Stomach smooth muscle (tissue), 2 donors: ENCODE data around the gene UGT1A10.

Experiments used
- H3K27ac ChIP-seq: one replicate; pipeline ENCODE4 v1.7.0; 2013; ENCODE audit warnings: mild to moderate bottlenecking, low read length, inconsistent platforms
- H3K27me3 ChIP-seq, 2 donors: one replicate each; pipeline ENCODE4 v1.7.0; 2013; ENCODE audit warnings: low read length in 2 of 2; ENCODE audit not compliant: insufficient read depth in 2 of 2, control insufficient read depth in 1 of 2
- H3K36me3 ChIP-seq, 2 donors: one replicate each; pipeline ENCODE4 v1.7.0; 2013; ENCODE audit warnings: low read length in 2 of 2; ENCODE audit not compliant: control insufficient read depth in 2 of 2, insufficient read depth in 2 of 2
- H3K4me1 ChIP-seq: one replicate; pipeline ENCODE4 v1.7.0; 2013; ENCODE audit warnings: low read length; ENCODE audit not compliant: control insufficient read depth, insufficient read depth
- H3K4me3 ChIP-seq, 2 donors: one replicate each; pipeline ENCODE4 v1.7.0; 2013; ENCODE audit warnings: low read length in 2 of 2
- H3K9ac ChIP-seq, 2 donors: one replicate each; pipeline ENCODE4 v1.7.0; 2013; ENCODE audit warnings: low read length in 2 of 2, mild to moderate bottlenecking in 1 of 2
- H3K9me3 ChIP-seq, 2 donors: one replicate each; pipeline ENCODE4 v1.7.0; 2013; ENCODE audit warnings: low read length in 2 of 2; ENCODE audit not compliant: control insufficient read depth in 2 of 2
- donor health status: healthy.
- donor health status: Pancreatic carcinoma.

UGT1A10 gene

GRCh38 chr2:233795735-233796171 is 159.5 kb downstream of the UGT1A10 start:
- no peak overlapping the region for H3K9ac ChIP-seq

DNA sequence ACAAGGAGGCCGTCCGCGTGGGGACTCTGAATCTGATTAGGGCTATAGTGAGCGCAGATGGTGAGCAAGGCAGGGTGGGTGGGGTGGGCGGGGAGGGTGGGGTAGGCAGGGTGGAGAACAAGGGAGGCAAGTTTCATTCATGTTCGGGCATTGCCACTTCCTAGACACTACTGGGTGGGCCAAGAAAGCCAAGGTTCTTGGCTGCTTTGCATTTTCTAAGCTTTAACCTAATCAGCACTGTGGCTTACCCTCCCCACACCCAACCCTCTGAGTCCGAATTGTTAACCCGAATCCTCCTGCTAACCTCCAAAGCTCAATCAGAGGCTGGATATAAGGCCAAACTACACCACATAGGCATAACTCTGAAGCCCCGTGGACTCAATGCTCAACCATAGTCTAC is 160.0 kb downstream of the UGT1A10 start:
- Histone ChIP-seq H3K27me3 (peaks cover 0 to 2% of the 10 kb centered on the region in 2 donors), H3K27ac (no peak overlapping the region), H3K36me3 (no peaks in the 10 kb centered on the region), H3K4me1 (no peaks in the 10 kb centered on the region), H3K9me3 (peaks cover 0 to 2% of the 10 kb centered on the region in 2 donors), H3K9ac (no peak overlapping the region), H3K4me3 (no peak overlapping the region)

More at GRCh38 chr2:233795735-233796171, 159.5 kb downstream of the UGT1A10 start:
- Histone ChIP-seq H3K4me3 (no peak overlapping the region), H3K27me3 (peaks cover 0 to 2% of the 10 kb centered on the region in 2 donors), H3K4me1 (no peaks in the 10 kb centered on the region), H3K27ac (no peak overlapping the region), H3K9me3 (peaks cover 0 to 2% of the 10 kb centered on the region in 2 donors), H3K36me3 (no peaks in the 10 kb centered on the region)

DNA sequence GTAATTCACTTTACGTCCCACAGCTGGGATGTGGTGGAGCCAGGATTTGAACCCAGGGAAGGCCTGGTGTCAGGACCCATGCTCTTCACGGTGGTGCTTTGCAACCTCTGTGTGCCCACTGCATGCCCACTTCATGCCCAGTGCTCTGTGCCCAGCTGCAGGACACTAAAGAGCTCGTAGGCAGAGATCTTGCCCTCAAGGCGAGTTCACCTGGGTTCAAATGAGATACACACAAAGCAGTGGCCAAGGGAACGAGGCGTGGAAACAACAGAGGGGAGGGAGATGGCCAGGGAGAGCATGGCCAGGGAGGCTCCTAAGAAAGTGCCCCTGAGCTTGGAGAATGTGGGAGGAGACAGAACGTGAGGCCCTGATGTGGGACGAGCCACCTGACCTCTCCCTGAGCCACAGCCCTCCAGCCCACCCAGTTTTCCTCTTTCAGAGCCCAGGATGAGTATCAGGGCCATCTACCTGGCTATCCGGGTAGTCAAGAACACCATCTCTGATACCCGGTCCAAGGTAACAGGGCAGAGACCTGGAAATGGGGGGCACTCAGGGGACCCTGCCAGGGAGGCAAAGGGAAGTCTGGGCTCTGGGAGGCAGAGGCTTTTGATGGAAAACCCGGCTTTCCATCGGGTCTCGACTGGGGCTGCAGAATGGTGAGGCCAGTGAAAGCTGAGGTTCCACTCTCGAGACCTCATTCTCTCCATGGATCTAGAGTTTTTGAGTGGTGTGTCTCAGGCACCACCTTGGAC is 162.3 kb downstream of the UGT1A10 start:
- Histone ChIP-seq H3K9ac (no peak overlapping the region), H3K27me3 (no peaks in the 10 kb centered on the region), H3K9me3 (peaks cover 0 to 2% of the 10 kb centered on the region in 2 donors), H3K4me3 (no peak overlapping the region), H3K4me1 (no peaks in the 10 kb centered on the region), H3K27ac (no peak overlapping the region), H3K36me3 (no peaks in the 10 kb centered on the region)

GRCh38 chr2:233799087-233799665 is 162.9 kb downstream of the UGT1A10 start:
- Histone ChIP-seq H3K4me1 (no peaks in the 10 kb centered on the region), H3K9ac (no peak overlapping the region), H3K36me3 (no peaks in the 10 kb centered on the region), H3K4me3 (no peak overlapping the region), H3K27me3 (no peaks in the 10 kb centered on the region), H3K27ac (no peak overlapping the region), H3K9me3 (peaks cover 0 to 2% of the 10 kb centered on the region in 2 donors)

DNA sequence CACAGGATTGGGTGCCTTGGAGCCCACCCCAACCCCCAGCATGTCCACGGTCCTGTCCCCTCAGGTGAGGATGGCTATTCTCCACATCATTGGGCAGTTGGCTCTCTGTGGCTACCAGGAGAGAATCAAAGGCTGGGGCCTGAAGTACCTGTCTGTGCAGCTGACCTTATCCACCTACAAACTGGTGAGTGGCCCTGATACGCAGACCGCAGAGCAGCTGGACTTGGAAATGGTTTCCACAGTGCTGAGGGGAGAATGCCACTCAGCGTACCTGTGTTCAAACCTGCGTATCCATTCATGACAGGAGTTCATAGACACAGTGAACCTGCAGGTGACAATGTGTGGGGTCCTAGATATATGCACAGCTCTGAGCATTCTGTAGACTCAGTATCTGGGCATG is 163.5 kb downstream of the UGT1A10 start:
- no peaks in the 10 kb centered on the region for H3K36me3 ChIP-seq

DNA sequence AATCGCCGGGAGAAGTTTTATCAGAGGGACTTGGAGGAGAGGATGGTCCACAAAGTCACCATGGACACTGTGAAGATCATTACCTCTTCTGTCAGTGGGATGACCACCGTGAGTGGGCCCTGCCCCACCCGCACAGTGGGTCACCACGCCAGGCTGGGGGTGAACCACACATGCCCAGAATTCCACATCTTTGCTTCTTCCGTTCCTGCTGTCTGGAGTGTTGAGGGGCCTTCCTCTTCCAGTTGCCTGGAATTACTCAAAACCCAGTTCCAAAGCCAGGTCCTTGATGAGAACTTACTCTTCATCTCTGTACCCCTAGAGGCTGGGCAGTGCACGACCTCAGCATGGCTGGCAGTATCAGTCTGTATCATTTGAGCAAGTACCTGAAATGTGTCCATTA is 164.0 kb downstream of the UGT1A10 start:
- no peak overlapping the region for H3K9ac ChIP-seq
- H3K9me3 ChIP-seq = peaks cover 0 to 2% of the 10 kb centered on the region in 2 donors
- H3K27me3 ChIP-seq = peaks cover 0 to 2% of the 10 kb centered on the region in 2 donors
- no peaks in the 10 kb centered on the region for H3K4me1 ChIP-seq
- no peaks in the 10 kb centered on the region for H3K36me3 ChIP-seq
- no peak overlapping the region for H3K4me3 ChIP-seq
- H3K27ac ChIP-seq = no peak overlapping the region

More for the DNA sequence above, 163.5 kb downstream of the UGT1A10 start:
- Histone ChIP-seq H3K9ac (no peak overlapping the region), H3K4me3 (no peak overlapping the region), H3K9me3 (peaks cover 0 to 2% of the 10 kb centered on the region in 2 donors), H3K27me3 (no peaks in the 10 kb centered on the region), H3K27ac (no peak overlapping the region), H3K4me1 (no peaks in the 10 kb centered on the region)

DNA sequence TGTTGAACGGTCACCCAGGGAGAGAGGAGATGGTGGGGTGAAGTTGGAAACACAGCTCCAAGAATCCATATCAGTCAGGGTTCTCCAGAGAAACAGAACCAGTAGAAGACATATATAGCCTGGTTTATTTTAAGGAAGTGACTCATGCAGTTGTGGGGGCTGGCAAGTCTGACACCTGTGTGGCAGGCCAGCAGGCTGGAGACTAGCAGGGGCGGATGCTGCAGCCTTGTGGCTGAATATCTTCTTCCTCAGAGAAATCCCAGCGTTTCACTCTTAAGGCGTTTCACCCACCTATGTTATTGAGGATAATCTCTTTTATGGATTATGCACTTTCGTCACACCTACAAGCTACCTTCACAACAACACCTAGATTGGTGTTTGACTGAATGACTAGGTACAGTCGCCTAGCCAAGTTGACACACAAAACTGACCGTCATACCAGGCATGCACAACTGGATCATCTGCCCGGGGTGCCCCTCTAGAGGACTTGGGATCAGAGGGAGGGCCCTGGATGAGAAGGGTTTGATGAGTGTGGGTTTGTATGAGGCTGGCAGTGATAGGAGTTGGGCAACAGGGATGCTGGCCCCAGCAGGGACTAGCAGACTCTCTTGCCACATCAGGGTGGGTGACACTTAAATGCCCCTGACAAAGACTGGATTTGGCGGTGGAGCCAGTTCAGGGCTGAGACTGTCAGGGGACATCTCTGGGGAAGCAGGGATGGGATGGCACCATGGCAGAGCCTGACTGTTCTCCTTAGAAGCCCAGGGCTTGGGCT is 165.3 kb downstream of the UGT1A10 start:
- Histone ChIP-seq H3K36me3 (no peaks in the 10 kb centered on the region), H3K4me3 (no peak overlapping the region), H3K9me3 (peaks cover 0 to 2% of the 10 kb centered on the region in 2 donors), H3K27me3 (peaks cover 0 to 2% of the 10 kb centered on the region in 2 donors), H3K4me1 (no peaks in the 10 kb centered on the region), H3K27ac (no peak overlapping the region), H3K9ac (no peak overlapping the region)

DNA sequence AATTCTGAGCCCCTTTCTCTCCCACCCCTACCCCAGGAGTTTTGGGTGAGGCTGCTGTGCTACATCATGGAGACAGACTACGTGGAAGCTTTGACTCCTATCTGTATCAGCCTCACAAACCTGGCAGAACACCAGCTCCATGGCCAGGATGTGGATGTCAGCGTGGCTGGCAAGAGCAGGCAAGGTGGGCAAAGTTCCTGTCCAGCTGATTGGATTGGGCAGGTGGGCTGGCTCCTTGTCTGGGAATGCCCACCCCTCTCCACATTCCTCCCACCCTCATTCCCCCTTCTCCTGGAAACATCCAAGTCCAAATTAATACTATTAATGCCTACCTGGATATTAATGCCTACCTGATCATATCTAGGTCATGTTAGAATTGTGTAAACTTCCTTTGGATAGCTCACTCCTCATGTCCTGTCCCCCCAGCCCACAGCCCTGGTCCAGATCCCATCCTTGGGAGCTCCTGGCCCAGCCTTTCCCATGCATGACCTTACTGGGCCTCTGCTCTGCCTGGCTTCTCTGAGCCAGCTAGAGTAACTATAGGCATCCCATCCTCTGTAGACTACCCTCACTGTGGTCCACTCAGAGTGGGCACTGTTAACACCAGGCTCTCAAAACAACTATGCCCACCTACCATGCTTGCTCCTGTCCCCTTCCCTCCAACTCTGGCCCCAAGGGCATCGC is 166.0 kb downstream of the UGT1A10 start:
- H3K27ac ChIP-seq = no peak overlapping the region
- H3K27me3 ChIP-seq = peaks cover 0 to 2% of the 10 kb centered on the region in 2 donors
- no peaks in the 10 kb centered on the region for H3K36me3 ChIP-seq
- H3K4me3 ChIP-seq = no peak overlapping the region
- H3K9ac ChIP-seq = no peak overlapping the region
- H3K9me3 ChIP-seq = peaks cover 0 to 3% of the 10 kb centered on the region in 2 donors
- no peaks in the 10 kb centered on the region for H3K4me1 ChIP-seq

GRCh38 chr2:233803292-233803911 is 167.2 kb downstream of the UGT1A10 start:
- Histone ChIP-seq H3K4me3 (no peak overlapping the region), H3K27me3 (peaks cover 3 to 5% of the 10 kb centered on the region in 2 donors)

DNA sequence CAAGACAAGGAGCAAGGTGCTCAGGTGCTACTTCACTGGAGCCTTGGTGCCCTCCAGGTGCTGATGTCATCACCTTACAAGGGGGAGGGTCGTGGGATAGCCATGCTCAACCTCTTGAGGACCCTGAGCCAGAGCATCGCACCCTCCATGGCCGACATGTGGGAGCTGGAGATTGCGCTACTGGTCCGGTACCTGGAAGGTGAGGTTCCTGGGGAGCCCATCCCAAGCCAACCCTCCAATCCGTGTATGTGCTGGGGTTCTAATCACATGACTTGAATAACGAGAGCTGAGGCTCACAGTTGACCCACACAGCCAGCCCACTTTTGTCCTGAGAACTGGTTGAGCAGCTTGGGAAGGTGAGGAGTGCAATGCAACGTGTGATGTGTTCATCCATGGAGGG is 167.7 kb downstream of the UGT1A10 start:
- Histone ChIP-seq H3K27me3 (peaks cover 3 to 8% of the 10 kb centered on the region in 2 donors), H3K9ac (no peak overlapping the region), H3K4me3 (no peak overlapping the region), H3K4me1 (no peaks in the 10 kb centered on the region), H3K27ac (no peak overlapping the region), H3K9me3 (peaks cover 0 to 6% of the 10 kb centered on the region in 2 donors), H3K36me3 (no peaks in the 10 kb centered on the region)

More at GRCh38 chr2:233803292-233803911, 167.2 kb downstream of the UGT1A10 start:
- Histone ChIP-seq H3K9ac (no peak overlapping the region), H3K36me3 (no peaks in the 10 kb centered on the region), H3K27ac (no peak overlapping the region), H3K9me3 (peaks cover 0 to 6% of the 10 kb centered on the region in 2 donors), H3K4me1 (no peaks in the 10 kb centered on the region)
